ENCODE data around the gene KCNK17.

DNA sequence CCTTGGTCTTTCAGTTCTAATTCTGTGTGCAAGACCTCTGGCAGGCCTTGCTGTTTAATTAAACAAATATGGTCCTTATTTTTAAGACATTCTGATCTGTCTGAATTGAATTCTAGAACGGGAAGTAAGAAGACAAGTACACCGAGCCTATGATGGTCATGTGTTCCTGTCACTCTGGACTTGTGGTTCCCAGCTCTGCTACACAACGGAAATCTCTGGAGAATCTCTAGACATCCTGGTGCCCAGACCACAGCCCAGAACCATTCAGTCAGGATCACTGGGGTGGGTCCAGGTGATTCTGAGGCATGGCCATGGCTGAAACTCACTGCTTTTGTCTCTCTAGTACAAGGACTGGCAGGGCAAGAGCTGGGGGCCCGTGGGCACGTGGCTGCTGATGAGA, 24.2 kb upstream of the KCNK17 start:
- no peak for TF ChIP-seq POLR2A (IDR thresholded peaks at IDR 0.05; ENCODE audit: low read depth, low read length)
- no peak for TF ChIP-seq POLR2AphosphoS5 (IDR thresholded peaks at IDR 0.05; ENCODE audit: low read depth, low read length)
- TF ChIP-seq TAF1 (IDR thresholded peaks at IDR 0.05; ENCODE audit: borderline replicate concordance, low read depth, low read length), result no peak

Data from GM12892 (cell line).